ENCODE measurements around the gene ZNF577.

The ZNF577 gene

GRCh38 chr19:51861870-51862622, 25.7 kb downstream of the ZNF577 start:
- no peak for DNase-seq (ENCODE audit: low read depth in 2 of 2)

GRCh38 chr19:51837145-51837544, 50.6 kb downstream of the ZNF577 start:
- DNase-seq (ENCODE audit: low read depth in 2 of 2), result no peak

GRCh38 chr19:51830274-51830673, 57.5 kb downstream of the ZNF577 start:
- DNase-seq (ENCODE audit: low read depth in 2 of 2), result no peak

GRCh38 chr19:51824281-51825005, 63.3 kb downstream of the ZNF577 start:
- DNase-seq (ENCODE audit: low read depth in 2 of 2), result no peak

- no peak for DNase-seq (ENCODE audit: low read depth in 2 of 2)
Measured at GRCh38 chr19:51822946-51823345, 64.8 kb downstream of the ZNF577 start.

GRCh38 chr19:51822325-51822724, 65.4 kb downstream of the ZNF577 start:
- DNase-seq (ENCODE audit: low read depth in 2 of 2), result no peak

GRCh38 chr19:51821921-51822320, 65.8 kb downstream of the ZNF577 start:
- no peak for DNase-seq (ENCODE audit: low read depth in 2 of 2)

GRCh38 chr19:51821456-51821855, 66.3 kb downstream of the ZNF577 start:
- DNase-seq (ENCODE audit: low read depth in 2 of 2), result no peak
